NCI-H446 (cell line): ENCODE results near the gene TEX14.

Experiments
- DNase-seq, 2 experiments: peaks; one replicate each; lab custom pipeline; 2025; lab: John Stamatoyannopoulos, UW

TEX14 gene

GRCh38 chr17:58648236-58648635 lies 43.6 kb downstream of the TEX14 start:
- DNase-seq, result no peak

GRCh38 chr17:58643147-58643546 lies 48.7 kb downstream of the TEX14 start:
- DNase-seq, result no peak

GRCh38 chr17:58641887-58642311 lies 49.9 kb downstream of the TEX14 start:
- no peak for DNase-seq

- DNase-seq, result no peak
Measured at GRCh38 chr17:58640202-58640601, 51.6 kb downstream of the TEX14 start.

GRCh38 chr17:58639681-58640080 lies 52.2 kb downstream of the TEX14 start:
- DNase-seq, result no peak

- DNase-seq, result no peak
Measured at GRCh38 chr17:58637011-58637570, 54.8 kb downstream of the TEX14 start.

- DNase-seq, result no peak
Measured at GRCh38 chr17:58632324-58633314, 59.2 kb downstream of the TEX14 start.

- DNase-seq, result peak; percentile 98 to 99
Measured at GRCh38 chr17:58631523-58632323, 60.1 kb downstream of the TEX14 start.

GRCh38 chr17:58630883-58631522 lies 60.8 kb downstream of the TEX14 start:
- peak; percentile 93 to 97 for DNase-seq

- no peak for DNase-seq
Measured at GRCh38 chr17:58626905-58627304, 64.9 kb downstream of the TEX14 start.

- no peak for DNase-seq
Measured at GRCh38 chr17:58624751-58625150, 67.1 kb downstream of the TEX14 start.

GRCh38 chr17:58621174-58621573 lies 70.7 kb downstream of the TEX14 start:
- DNase-seq, result no peak

GRCh38 chr17:58618336-58618735 lies 73.5 kb downstream of the TEX14 start:
- no peak for DNase-seq

GRCh38 chr17:58617563-58617962 lies 74.3 kb downstream of the TEX14 start:
- DNase-seq, result no peak

GRCh38 chr17:58615768-58616659 lies 75.8 kb downstream of the TEX14 start:
- DNase-seq, result no peak

- no peak for DNase-seq
Measured at GRCh38 chr17:58614859-58615459, 76.9 kb downstream of the TEX14 start.

- no peak for DNase-seq
Measured at GRCh38 chr17:58611331-58611730, 80.5 kb downstream of the TEX14 start.

GRCh38 chr17:58606934-58607333 lies 84.9 kb downstream of the TEX14 start:
- no peak for DNase-seq

- no peak for DNase-seq
Measured at GRCh38 chr17:58605986-58606385, 85.9 kb downstream of the TEX14 start.

GRCh38 chr17:58605470-58605869 lies 86.4 kb downstream of the TEX14 start:
- no peak for DNase-seq

GRCh38 chr17:58601976-58602375 lies 89.9 kb downstream of the TEX14 start:
- DNase-seq, result no peak
